PC-3 (cell line): ENCODE results near the gene CDK5R1. TPM values are rescaled to one million over a fixed set of nuclear protein-coding genes. Genes with fewer than 3 reads are reported as not detected.

Experiments
- ATAC-seq: fragments of 200-7000 bp; cut with Tn5 transposase; 2 replicates; pipeline ENCODE4 v1.9.1; 2020; ENCODE audit warnings: mild to moderate bottlenecking, moderate library complexity
- BruUV-seq: library from RNA; stranded (reverse); fragments of 400-500 nt; replicated peaks from 2 replicates; lab custom pipeline; 2021; lab: Mats Ljungman, UMichigan
- CTCF ChIA-PET: fragments of 300-600 bp; sonication (Branson Sonifier 250); formaldehyde crosslinking; loops from one replicate; lab custom pipeline; 2022; ENCODE audit warnings: antibody characterized with exemption; lab: Charles Lee
- POLR2A ChIA-PET: fragments of 300-600 bp; sonication (Branson Sonifier 250); formaldehyde crosslinking; loops from one replicate; lab custom pipeline; 2022; ENCODE audit warnings: antibody characterized with exemption; ENCODE audit not compliant: unreplicated experiment; lab: Charles Lee
- DNase-seq: peaks from one replicate; pipeline ENCODE4 v3.0.0-alpha.2; 2015
- H2AFZ ChIP-seq: fragments of 300-600 bp; sonication (generic); 2 replicates; pipeline ENCODE4 v1.6.0; 2016; ENCODE audit warnings: antibody characterized with exemption, low read length
- H3F3A ChIP-seq: fragments of 300-600 bp; sonication (generic); one replicate; pipeline ENCODE4 v1.6.0; 2017; ENCODE audit warnings: antibody characterized with exemption, low read length, control low read depth, mild to moderate bottlenecking; ENCODE audit not compliant: unreplicated experiment
- H3K27ac ChIP-seq: fragments of 300-600 bp; sonication (generic); 2 replicates; pipeline ENCODE4 v1.5.1; 2016; ENCODE audit warnings: mild to moderate bottlenecking, low read length
- H3K27me3 ChIP-seq: fragments of 300-600 bp; sonication (generic); 2 replicates; pipeline ENCODE4 v1.6.1; 2016; ENCODE audit warnings: low read length, mixed read lengths
- H3K36me3 ChIP-seq: fragments of 300-600 bp; sonication (generic); 2 replicates; pipeline ENCODE4 v1.6.1; 2016; ENCODE audit warnings: low read depth, mixed run types, low read length, mixed read lengths
- H3K4me1 ChIP-seq: fragments of 300-600 bp; sonication (generic); 2 replicates; pipeline ENCODE4 v1.5.1; 2016; ENCODE audit warnings: low read length; ENCODE audit not compliant: insufficient read depth
- H3K4me2 ChIP-seq: fragments of 300-600 bp; sonication (generic); 2 replicates; pipeline ENCODE4 v1.6.0; 2016; ENCODE audit warnings: low read length
- H3K4me3 ChIP-seq: fragments of 300-600 bp; sonication (generic); 2 replicates; pipeline ENCODE4 v1.5.1; 2016; ENCODE audit warnings: mild to moderate bottlenecking, low read length, mixed read lengths
- H3K79me2 ChIP-seq: fragments of 300-600 bp; sonication (generic); 2 replicates; pipeline ENCODE4 v1.6.1; 2017; ENCODE audit warnings: low read length, mixed read lengths
- H3K9ac ChIP-seq: fragments of 300-600 bp; sonication (generic); 2 replicates; pipeline ENCODE4 v1.6.0; 2016; ENCODE audit warnings: mild to moderate bottlenecking, low read length
- H3K9me2 ChIP-seq: fragments of 300-600 bp; sonication (generic); replicated peaks from 2 replicates; pipeline ENCODE4 v1.6.1; 2016; ENCODE audit warnings: mixed run types, low read length, mixed read lengths
- H3K9me3 ChIP-seq: fragments of 300-600 bp; sonication (generic); 2 replicates; pipeline ENCODE4 v1.6.1; 2016; ENCODE audit warnings: low read length, mixed read lengths
- H4K20me1 ChIP-seq: fragments of 300-600 bp; sonication (generic); 2 replicates; pipeline ENCODE4 v1.6.1; 2016; ENCODE audit warnings: low read length, mixed read lengths
- CTCF ChIP-seq: fragments of 300-600 bp; sonication (generic); conservative IDR thresholded peaks from 2 replicates; pipeline ENCODE4 v1.5.1; 2017; ENCODE audit warnings: antibody characterized with exemption, low read depth, mild to moderate bottlenecking, low read length
- EZH2 ChIP-seq: fragments of 300-600 bp; sonication (generic); IDR thresholded peaks from one replicate; pipeline ENCODE4 v1.6.1; 2017; ENCODE audit warnings: antibody characterized with exemption, mild to moderate bottlenecking, low read length; ENCODE audit not compliant: unreplicated experiment
- EZH2phosphoT487 ChIP-seq: fragments of 300-600 bp; sonication (generic); IDR thresholded peaks from 2 replicates; pipeline ENCODE4 v1.6.1; 2018; ENCODE audit warnings: mild to moderate bottlenecking, antibody characterized with exemption, low read length, borderline replicate concordance
- intact Hi-C: fragments of 100-400 bp; cut with micrococcal nuclease; formaldehyde crosslinking; loops from 2 replicates; pipeline ENCODE4 v1.9.0; 2023
- total RNA-seq: library from RNA; depleted of rRNA; stranded (reverse); fragments of >200 nt; gene quantifications from 2 replicates; pipeline ENCODE4 v1.2.3, GENCODE V29; 2014

CDK5R1 gene
- total RNA-seq, 1 experiment from 2014 or later, result 1.7 TPM

- Histone ChIP-seq H2AFZ (no peak overlapping the region), H3K79me2 (peaks cover 47% of the 10 kb centered on the region), H3K27me3 (no peaks in the 10 kb centered on the region), H4K20me1 (peaks cover 15% of the 10 kb centered on the region), H3K4me3 (no peak overlapping the region), H3K36me3 (peaks cover 69% of the 10 kb centered on the region), H3K27ac (no peak overlapping the region), H3F3A (no peaks in the 10 kb centered on the region), H3K9ac (no peak overlapping the region), H3K9me2 (no peaks in the 10 kb centered on the region), H3K9me3 (no peaks in the 10 kb centered on the region), H3K4me2 (no peak overlapping the region), H3K4me1 (no peaks in the 10 kb centered on the region)
- no peak for ATAC-seq
- no peak for DNase-seq
- POLR2A ChIA-PET, result no interaction called here
- CTCF ChIA-PET, result no interaction called here
- intact Hi-C loops, result loop anchor here (10.0 kb wide), 1 partner anchor 1287 kb away; no protein-coding TSS in a partner anchor
- no peak for TF ChIP-seq CTCF
- TF ChIP-seq EZH2, result no peak
- TF ChIP-seq EZH2phosphoT487, result no peak
- BruUV-seq, result no TSS peak
Observed at GRCh38 chr17:32467949-32468348, 18.8 kb upstream of the CDK5R1 start.

DNA sequence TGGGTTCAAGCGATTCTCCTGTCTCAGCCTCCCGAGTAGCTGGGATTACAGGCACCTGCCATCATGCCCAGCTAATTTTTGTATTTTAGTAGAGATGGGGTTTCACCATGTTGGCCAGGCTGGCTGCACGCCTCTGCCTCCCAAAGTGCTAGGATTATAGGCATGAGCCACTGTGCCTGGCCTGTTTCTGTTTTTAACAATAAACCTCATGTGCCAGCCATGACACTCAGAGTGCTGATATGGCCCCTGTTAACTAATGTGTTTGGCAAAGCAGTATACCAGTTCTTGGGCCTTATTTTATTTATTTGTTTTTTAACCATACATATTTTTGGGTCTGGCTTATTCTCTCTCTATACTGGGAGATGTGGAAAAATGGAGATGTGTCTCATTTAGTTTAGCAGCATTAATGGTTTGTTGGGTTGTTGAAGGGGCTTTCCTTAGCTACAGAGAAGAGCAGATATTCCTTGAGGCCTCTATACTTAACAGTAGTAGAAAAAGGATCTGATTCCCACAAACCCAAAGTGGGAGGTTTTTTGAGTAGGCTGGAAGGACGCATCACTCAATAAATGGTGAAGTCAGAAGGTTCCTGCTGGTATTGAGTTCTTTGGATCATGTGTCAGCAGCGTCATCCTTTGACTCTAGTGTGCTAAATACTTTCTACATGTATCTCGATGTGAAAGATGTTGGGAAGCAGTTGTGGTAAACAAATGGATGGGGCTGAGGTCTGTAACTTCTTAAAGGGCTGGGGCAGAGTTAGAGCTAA, 16.2 kb upstream of the CDK5R1 start:
- POLR2A ChIA-PET, result no interaction called here

More for the DNA sequence above, 16.2 kb upstream of the CDK5R1 start:
- no peaks in the 10 kb centered on the region for H3F3A ChIP-seq
- no peaks in the 10 kb centered on the region for H3K9me2 ChIP-seq
- H3K4me2 ChIP-seq, result no peak overlapping the region
- CTCF ChIA-PET, result no interaction called here
- H3K4me3 ChIP-seq, result no peak overlapping the region
- no peaks in the 10 kb centered on the region for H3K27me3 ChIP-seq
- H3K27ac ChIP-seq, result no peak overlapping the region
- intact Hi-C loops, result no loop called here
- no peak for TF ChIP-seq CTCF
- no peak for TF ChIP-seq EZH2
- no peak for TF ChIP-seq EZH2phosphoT487
- H4K20me1 ChIP-seq, result peaks cover 7% of the 10 kb centered on the region; the same call in 1 of the 2 replicates
- no TSS peak for BruUV-seq
- H3K9ac ChIP-seq, result no peak overlapping the region
- H3K36me3 ChIP-seq, result peaks cover 76% of the 10 kb centered on the region
- no peaks in the 10 kb centered on the region for H3K4me1 ChIP-seq
- no peak overlapping the region for H2AFZ ChIP-seq
- ATAC-seq (no peak), DNase-seq (no peak)
- H3K79me2 ChIP-seq, result peaks cover 32% of the 10 kb centered on the region
- H3K9me3 ChIP-seq, result no peaks in the 10 kb centered on the region
